ENCODE data around the gene RASSF7.

RASSF7 gene

GRCh38 chr11:592501-592900, 31.7 kb downstream of the RASSF7 start:
- no CpG with 5 or more reads among the region's 22 CpGs for WGBS (ENCODE audit: extremely low coverage, insufficient coverage, insufficient read length)
- no peak overlapping the region for H3K9ac ChIP-seq (ENCODE audit: low read length)
- H3K18ac ChIP-seq (ENCODE audit: low read length) = peak overlapping the region; percentile 21
- H3K4me1 ChIP-seq (ENCODE audit: control insufficient read depth in 1 of 2, insufficient read depth in 2 of 2, low read length in 2 of 2) = peaks cover 1 to 5% of the 10 kb centered on the region in 2 experiments
- no peaks in the 10 kb centered on the region for H3K79me2 ChIP-seq (ENCODE audit: control insufficient read depth, insufficient read depth, low read length, poor library complexity)
- H2BK5ac ChIP-seq (ENCODE audit: low read depth, low read length, poor library complexity) = no peak overlapping the region
- H2AFZ ChIP-seq (ENCODE audit: insufficient read depth, low read length, poor library complexity) = no peak overlapping the region
- no peak for DNase-seq
- H3K4ac ChIP-seq (ENCODE audit: low read depth, low read length) = no peak overlapping the region
- no peak overlapping the region for H3K14ac ChIP-seq (ENCODE audit: low read length)
- H3K36me3 ChIP-seq (ENCODE audit: control insufficient read depth in 1 of 2, insufficient read depth in 2 of 2, low read length in 2 of 2) = peaks cover 74 to 78% of the 10 kb centered on the region in 2 experiments
- H3K79me1 ChIP-seq (ENCODE audit: low read length) = no peaks in the 10 kb centered on the region
- H3K4me3 ChIP-seq (ENCODE audit: low read depth, low read length) = no peak overlapping the region
- no peak overlapping the region for H4K91ac ChIP-seq (ENCODE audit: low read depth, low read length)
- no peak overlapping the region for H2BK12ac ChIP-seq (ENCODE audit: low read length)
- no peak overlapping the region for H4K8ac ChIP-seq (ENCODE audit: low read depth, low read length)
- no peak overlapping the region for H3K4me2 ChIP-seq (ENCODE audit: low read length)
- H2BK120ac ChIP-seq (ENCODE audit: insufficient read depth, low read length, poor library complexity) = no peak overlapping the region
- no peak overlapping the region for H3K23ac ChIP-seq (ENCODE audit: low read length)
- H3K9me3 ChIP-seq (ENCODE audit: insufficient read depth, low read depth, low read length) = peaks cover 4% of the 10 kb centered on the region
- no peaks in the 10 kb centered on the region for H3K27me3 ChIP-seq (ENCODE audit: insufficient read depth, low read length)
- H3K27ac ChIP-seq (ENCODE audit: low read depth, low read length) = no peak overlapping the region
- H2AK5ac ChIP-seq (ENCODE audit: low read length) = no peak overlapping the region
- H4K12ac ChIP-seq (ENCODE audit: low read depth, low read length) = no peak overlapping the region

GRCh38 chr11:592918-593317, 32.1 kb downstream of the RASSF7 start:
- Histone ChIP-seq H3K27ac (ENCODE audit: low read depth, low read length) (no peak overlapping the region), H2AFZ (ENCODE audit: insufficient read depth, low read length, poor library complexity) (no peak overlapping the region), H3K23ac (ENCODE audit: low read length) (no peak overlapping the region), H3K4ac (ENCODE audit: low read depth, low read length) (no peak overlapping the region), H2BK5ac (ENCODE audit: low read depth, low read length, poor library complexity) (no peak overlapping the region), H2BK120ac (ENCODE audit: insufficient read depth, low read length, poor library complexity) (no peak overlapping the region), H3K18ac (ENCODE audit: low read length) (no peak overlapping the region), H4K12ac (ENCODE audit: low read depth, low read length) (no peak overlapping the region), H3K79me2 (ENCODE audit: control insufficient read depth, insufficient read depth, low read length, poor library complexity) (no peaks in the 10 kb centered on the region), H4K8ac (ENCODE audit: low read depth, low read length) (no peak overlapping the region), H2AK5ac (ENCODE audit: low read length) (no peak overlapping the region), H2BK12ac (ENCODE audit: low read length) (no peak overlapping the region), H3K14ac (ENCODE audit: low read length) (no peak overlapping the region), H3K9ac (ENCODE audit: low read length) (no peak overlapping the region), H3K4me3 (ENCODE audit: low read depth, low read length) (no peak overlapping the region), H4K91ac (ENCODE audit: low read depth, low read length) (no peak overlapping the region), H3K79me1 (ENCODE audit: low read length) (no peaks in the 10 kb centered on the region), H3K9me3 (ENCODE audit: insufficient read depth, low read depth, low read length) (peaks cover 4% of the 10 kb centered on the region), H3K4me2 (ENCODE audit: low read length) (no peak overlapping the region), H3K4me1 (ENCODE audit: control insufficient read depth in 1 of 2, insufficient read depth in 2 of 2, low read length in 2 of 2) (peaks cover 0 to 2% of the 10 kb centered on the region in 2 experiments), H3K36me3 (ENCODE audit: control insufficient read depth in 1 of 2, insufficient read depth in 2 of 2, low read length in 2 of 2) (peaks cover 77 to 80% of the 10 kb centered on the region in 2 experiments), H3K27me3 (ENCODE audit: insufficient read depth, low read length) (no peaks in the 10 kb centered on the region)
- DNase-seq = no peak
- WGBS (ENCODE audit: extremely low coverage, insufficient coverage, insufficient read length) = no CpG with 5 or more reads among the region's 10 CpGs

- no peak overlapping the region for H3K4me3 ChIP-seq (ENCODE audit: low read depth, low read length)
- no CpG with 5 or more reads among the region's 21 CpGs for WGBS (ENCODE audit: extremely low coverage, insufficient coverage, insufficient read length)
- no peak overlapping the region for H2BK120ac ChIP-seq (ENCODE audit: insufficient read depth, low read length, poor library complexity)
- no peak for DNase-seq
- H3K23ac ChIP-seq (ENCODE audit: low read length) = no peak overlapping the region
- H2AFZ ChIP-seq (ENCODE audit: insufficient read depth, low read length, poor library complexity) = no peak overlapping the region
- no peaks in the 10 kb centered on the region for H3K79me2 ChIP-seq (ENCODE audit: control insufficient read depth, insufficient read depth, low read length, poor library complexity)
- no peak overlapping the region for H4K12ac ChIP-seq (ENCODE audit: low read depth, low read length)
- H3K18ac ChIP-seq (ENCODE audit: low read length) = no peak overlapping the region
- H2BK5ac ChIP-seq (ENCODE audit: low read depth, low read length, poor library complexity) = no peak overlapping the region
- H3K9ac ChIP-seq (ENCODE audit: low read length) = no peak overlapping the region
- H3K14ac ChIP-seq (ENCODE audit: low read length) = no peak overlapping the region
- H3K4me2 ChIP-seq (ENCODE audit: low read length) = no peak overlapping the region
- H3K79me1 ChIP-seq (ENCODE audit: low read length) = no peaks in the 10 kb centered on the region
- no peak overlapping the region for H3K4ac ChIP-seq (ENCODE audit: low read depth, low read length)
- no peaks in the 10 kb centered on the region for H3K4me1 ChIP-seq (ENCODE audit: control insufficient read depth in 1 of 2, insufficient read depth in 2 of 2, low read length in 2 of 2)
- no peak overlapping the region for H4K91ac ChIP-seq (ENCODE audit: low read depth, low read length)
- H4K8ac ChIP-seq (ENCODE audit: low read depth, low read length) = no peak overlapping the region
- H3K27ac ChIP-seq (ENCODE audit: low read depth, low read length) = no peak overlapping the region
- H2AK5ac ChIP-seq (ENCODE audit: low read length) = no peak overlapping the region
- no peaks in the 10 kb centered on the region for H3K27me3 ChIP-seq (ENCODE audit: insufficient read depth, low read length)
- no peak overlapping the region for H2BK12ac ChIP-seq (ENCODE audit: low read length)
- peaks cover 4% of the 10 kb centered on the region for H3K9me3 ChIP-seq (ENCODE audit: insufficient read depth, low read depth, low read length)
- H3K36me3 ChIP-seq (ENCODE audit: control insufficient read depth in 1 of 2, insufficient read depth in 2 of 2, low read length in 2 of 2) = peaks cover 79 to 82% of the 10 kb centered on the region in 2 experiments
Observed at GRCh38 chr11:593347-593746, 32.6 kb downstream of the RASSF7 start.

GRCh38 chr11:595400-595799, 34.6 kb downstream of the RASSF7 start:
- no CpG with 5 or more reads among the region's 10 CpGs for WGBS (ENCODE audit: extremely low coverage, insufficient coverage, insufficient read length)
- H2BK12ac ChIP-seq (ENCODE audit: low read length) = no peak overlapping the region
- H3K4me1 ChIP-seq (ENCODE audit: control insufficient read depth in 1 of 2, insufficient read depth in 2 of 2, low read length in 2 of 2) = no peaks in the 10 kb centered on the region
- no peak overlapping the region for H3K4me2 ChIP-seq (ENCODE audit: low read length)
- no peak overlapping the region for H2AFZ ChIP-seq (ENCODE audit: insufficient read depth, low read length, poor library complexity)
- H3K23ac ChIP-seq (ENCODE audit: low read length) = no peak overlapping the region
- DNase-seq = no peak
- H3K9ac ChIP-seq (ENCODE audit: low read length) = no peak overlapping the region
- H3K27ac ChIP-seq (ENCODE audit: low read depth, low read length) = no peak overlapping the region
- no peak overlapping the region for H4K8ac ChIP-seq (ENCODE audit: low read depth, low read length)
- no peaks in the 10 kb centered on the region for H3K27me3 ChIP-seq (ENCODE audit: insufficient read depth, low read length)
- H4K91ac ChIP-seq (ENCODE audit: low read depth, low read length) = no peak overlapping the region
- no peak overlapping the region for H3K4ac ChIP-seq (ENCODE audit: low read depth, low read length)
- no peak overlapping the region for H3K18ac ChIP-seq (ENCODE audit: low read length)
- no peak overlapping the region for H4K12ac ChIP-seq (ENCODE audit: low read depth, low read length)
- H3K4me3 ChIP-seq (ENCODE audit: low read depth, low read length) = no peak overlapping the region
- no peak overlapping the region for H3K14ac ChIP-seq (ENCODE audit: low read length)
- H3K9me3 ChIP-seq (ENCODE audit: insufficient read depth, low read depth, low read length) = peaks cover 2% of the 10 kb centered on the region
- H2AK5ac ChIP-seq (ENCODE audit: low read length) = no peak overlapping the region
- no peak overlapping the region for H2BK120ac ChIP-seq (ENCODE audit: insufficient read depth, low read length, poor library complexity)
- H3K79me1 ChIP-seq (ENCODE audit: low read length) = no peaks in the 10 kb centered on the region
- H2BK5ac ChIP-seq (ENCODE audit: low read depth, low read length, poor library complexity) = no peak overlapping the region
- peaks cover 84 to 85% of the 10 kb centered on the region in 2 experiments for H3K36me3 ChIP-seq (ENCODE audit: control insufficient read depth in 1 of 2, insufficient read depth in 2 of 2, low read length in 2 of 2)
- no peaks in the 10 kb centered on the region for H3K79me2 ChIP-seq (ENCODE audit: control insufficient read depth, insufficient read depth, low read length, poor library complexity)
